Left ventricle myocardium superior (tissue), 1 donor: ENCODE results near the gene TSPAN14. TPM values are rescaled to one million over a fixed set of nuclear protein-coding genes. Genes with fewer than 3 reads are reported as not detected.

Source experiments
- ATAC-seq: fragments of 200-7000 bp; cut with Tn5 transposase; one replicate; pipeline ENCODE4 v1.9.1; 2020; ENCODE audit warnings: mild to moderate bottlenecking, moderate library complexity
- DNase-seq: peaks from one replicate; pipeline ENCODE4 v3.0.0-alpha.2; 2020
- intact Hi-C: fragments of 100-400 bp; cut with micrococcal nuclease; formaldehyde crosslinking; loops from one replicate; pipeline ENCODE4 v1.11.0; 2022
- total RNA-seq: library from RNA; stranded (reverse); fragmentation: NEBNext Ultra II Directional; extraction: Animal tissue kit (Norgen Biotek cat#: 25700); gene quantifications from one replicate; pipeline ENCODE4 v1.2.1, GENCODE V29; 2021
- donor health status: DM: no; HTN: yes; CAD: no; lungs with severe emphysema.

The TSPAN14 gene
- total RNA-seq, 1 donor from 2014 or later: 41.2 TPM

- intact Hi-C loops: no loop called here
- no peak for ATAC-seq
- DNase-seq: no peak
Observed at GRCh38 chr10:80421050-80421706, 32.9 kb upstream of the TSPAN14 start.

- intact Hi-C loops: no loop called here
- no peak for DNase-seq
- no peak for ATAC-seq
Observed at GRCh38 chr10:80421707-80422536, 32.2 kb upstream of the TSPAN14 start.

GRCh38 chr10:80425901-80426300, 28.2 kb upstream of the TSPAN14 start:
- intact Hi-C loops: no loop called here
- no peak for DNase-seq
- no peak for ATAC-seq

- ATAC-seq (no peak), DNase-seq (no peak)
- intact Hi-C loops: no loop called here
Observed at GRCh38 chr10:80427541-80427940, 26.6 kb upstream of the TSPAN14 start.

- ATAC-seq: no peak
- DNase-seq: no peak
- intact Hi-C loops: no loop called here
Observed at GRCh38 chr10:80429521-80429973, 24.6 kb upstream of the TSPAN14 start.

- intact Hi-C loops: no loop called here
- DNase-seq (no peak), ATAC-seq (no peak)
Observed at GRCh38 chr10:80433134-80433533, 21.0 kb upstream of the TSPAN14 start.

- intact Hi-C loops: no loop called here
- ATAC-seq: no peak
- no peak for DNase-seq
Observed at GRCh38 chr10:80436446-80437098, 17.5 kb upstream of the TSPAN14 start.

GRCh38 chr10:80437227-80437626, 16.9 kb upstream of the TSPAN14 start:
- no peak for ATAC-seq
- intact Hi-C loops: no loop called here
- DNase-seq: no peak

GRCh38 chr10:80441831-80442230, 12.3 kb upstream of the TSPAN14 start:
- intact Hi-C loops: loop anchor here (5.0 to 10.0 kb wide), 2 partner anchors 57 to 155 kb away; no protein-coding TSS in a partner anchor
- DNase-seq (no peak), ATAC-seq (no peak)

- intact Hi-C loops: loop anchor here (5.0 to 10.0 kb wide), 2 partner anchors 58 to 154 kb away; no protein-coding TSS in a partner anchor
- DNase-seq (no peak), ATAC-seq (no peak)
Observed at GRCh38 chr10:80442879-80443278, 11.2 kb upstream of the TSPAN14 start.

GRCh38 chr10:80443531-80443974, 10.6 kb upstream of the TSPAN14 start:
- ATAC-seq: peak; percentile 74
- intact Hi-C loops: loop anchor here (5.0 to 10.0 kb wide), 2 partner anchors 59 to 154 kb away; no protein-coding TSS in a partner anchor
- DNase-seq: no peak

GRCh38 chr10:80444124-80444523, 10.0 kb upstream of the TSPAN14 start:
- ATAC-seq: no peak
- no peak for DNase-seq
- intact Hi-C loops: loop anchor here (2.0 to 10.0 kb wide), 3 partner anchors 59 to 153 kb away; no protein-coding TSS in a partner anchor

GRCh38 chr10:80444646-80445319, 9.3 kb upstream of the TSPAN14 start:
- DNase-seq (peak; percentile 74), ATAC-seq (peak; percentile 95)
- intact Hi-C loops: loop anchor here (2.0 to 10.0 kb wide), 3 partner anchors 60 to 153 kb away; no protein-coding TSS in a partner anchor

GRCh38 chr10:80447436-80448190, 6.5 kb upstream of the TSPAN14 start:
- intact Hi-C loops: loop anchor here (10.0 kb wide), 1 partner anchor 63 kb away; no protein-coding TSS in a partner anchor
- ATAC-seq (no peak), DNase-seq (no peak)

GRCh38 chr10:80448209-80448942, 5.7 kb upstream of the TSPAN14 start:
- DNase-seq (no peak), ATAC-seq (no peak)
- intact Hi-C loops: loop anchor here (10.0 kb wide), 1 partner anchor 64 kb away; no protein-coding TSS in a partner anchor

- ATAC-seq: no peak
- no peak for DNase-seq
- intact Hi-C loops: loop anchor here (10.0 kb wide), 1 partner anchor 65 kb away; no protein-coding TSS in a partner anchor
Observed at GRCh38 chr10:80449520-80449919, 4.6 kb upstream of the TSPAN14 start.

GRCh38 chr10:80451132-80451531, 3.0 kb upstream of the TSPAN14 start:
- ATAC-seq (no peak), DNase-seq (no peak)
- intact Hi-C loops: no loop called here
